NOMO-1 (cell line): ENCODE results near the gene RLF.
"Not testable (repeated sequence)": the region's sequence is repeated elsewhere in the genome, so short reads cannot be mapped to it uniquely, and the experiment has no call there.

ENCODE experiments used
- DNase-seq, 2 experiments: peaks; one replicate each; lab custom pipeline; 2025; ENCODE audit not compliant: unreplicated experiment in 2 of 2; lab: John Stamatoyannopoulos, UW

The RLF gene

GRCh38 chr1:40161888-40162397, 756 bp downstream of the RLF start:
- no peak for DNase-seq

GRCh38 chr1:40162753-40163441, 1.7 kb downstream of the RLF start:
- DNase-seq: no peak

GRCh38 chr1:40167317-40167716, 6.1 kb downstream of the RLF start:
- DNase-seq: no peak

DNA sequence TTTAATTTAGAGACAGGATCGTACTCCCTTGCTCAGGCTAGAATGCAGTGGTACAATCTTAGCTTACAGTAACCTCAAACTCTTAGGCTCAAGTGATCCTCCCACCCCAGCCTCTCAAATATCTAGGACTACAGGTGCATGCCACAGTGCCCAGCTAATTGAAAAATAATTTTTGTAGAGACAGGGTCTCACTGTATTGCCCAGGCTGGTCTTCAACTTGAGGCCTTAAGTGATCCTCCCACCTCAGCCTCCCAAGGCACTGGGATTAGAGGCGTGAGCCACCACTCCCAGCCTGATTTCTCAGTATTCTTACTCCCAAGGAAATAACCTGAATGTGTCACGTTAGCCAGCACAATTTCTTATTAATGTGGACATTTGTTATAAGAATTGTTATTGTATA, 9.8 kb downstream of the RLF start:
- no peak for DNase-seq

GRCh38 chr1:40174788-40175187, 13.6 kb downstream of the RLF start:
- no peak for DNase-seq

- DNase-seq: not testable (repeated sequence)
Observed at GRCh38 chr1:40176989-40177388, 15.8 kb downstream of the RLF start.

DNA sequence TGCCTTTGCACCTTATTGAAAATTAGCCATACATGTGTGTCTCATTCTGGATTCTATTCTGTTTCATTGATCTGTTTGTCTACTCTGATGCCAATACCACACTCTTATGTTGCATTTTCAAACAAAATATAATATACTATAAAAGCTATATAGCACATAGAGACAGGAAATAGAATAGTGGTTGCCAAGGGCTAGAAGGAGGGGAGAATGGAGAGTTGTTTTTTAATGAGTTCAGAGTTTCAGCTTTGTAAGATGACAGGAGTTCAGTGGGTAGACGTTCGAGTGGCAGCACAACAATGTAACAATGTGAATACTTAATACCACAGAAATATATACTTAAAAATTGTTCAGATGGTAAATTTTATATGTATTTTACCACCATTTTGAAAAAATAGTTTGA, 17.0 kb downstream of the RLF start:
- DNase-seq: no peak

- DNase-seq: no peak
Observed at GRCh38 chr1:40179496-40180089, 18.4 kb downstream of the RLF start.

- no peak for DNase-seq
Observed at GRCh38 chr1:40183055-40183710, 22.0 kb downstream of the RLF start.

- DNase-seq: no peak
Observed at GRCh38 chr1:40184193-40184592, 23.0 kb downstream of the RLF start.

DNA sequence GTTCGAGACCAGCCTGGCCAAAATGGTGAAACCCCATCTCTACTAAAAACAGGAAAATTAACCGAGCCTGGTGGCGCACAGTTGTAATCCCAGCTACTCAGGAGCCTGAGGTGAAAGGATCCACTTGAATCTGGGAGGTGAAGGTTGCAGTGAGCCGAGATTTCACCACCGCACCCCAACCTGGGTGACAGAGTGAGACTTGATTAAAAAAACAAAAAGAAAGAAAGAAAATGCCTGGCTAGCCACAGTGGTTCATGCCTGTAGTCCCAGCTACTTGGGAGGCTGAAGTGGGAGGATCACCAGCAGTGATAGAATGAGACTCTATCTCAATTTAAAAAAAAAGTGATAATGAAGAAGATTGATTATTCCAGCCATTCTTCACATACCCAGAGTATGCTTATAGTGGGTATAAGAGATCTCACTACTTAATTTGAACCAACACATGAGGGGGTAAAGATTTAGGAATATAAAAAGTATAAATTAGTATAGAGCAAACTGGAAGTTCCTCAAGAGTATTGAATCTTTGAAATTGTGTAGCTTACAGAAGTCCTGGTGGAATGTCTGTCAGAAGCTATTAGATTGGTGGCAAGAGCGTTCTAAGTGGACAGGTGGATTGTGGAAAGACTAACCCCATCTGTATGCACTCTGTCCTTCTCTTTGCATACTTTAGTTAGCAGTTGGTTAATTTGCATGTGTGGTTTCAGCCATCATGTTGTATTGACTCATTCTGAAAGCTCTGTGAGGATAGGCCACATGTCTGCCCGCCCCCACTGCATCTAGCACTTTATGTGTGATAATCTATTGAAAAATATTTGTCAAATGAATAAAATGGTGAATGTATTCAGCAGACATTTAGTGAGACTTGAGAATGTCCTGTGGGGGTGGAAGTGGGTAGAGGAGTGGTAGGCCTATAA, 25.0 kb downstream of the RLF start:
- no peak for DNase-seq

DNA sequence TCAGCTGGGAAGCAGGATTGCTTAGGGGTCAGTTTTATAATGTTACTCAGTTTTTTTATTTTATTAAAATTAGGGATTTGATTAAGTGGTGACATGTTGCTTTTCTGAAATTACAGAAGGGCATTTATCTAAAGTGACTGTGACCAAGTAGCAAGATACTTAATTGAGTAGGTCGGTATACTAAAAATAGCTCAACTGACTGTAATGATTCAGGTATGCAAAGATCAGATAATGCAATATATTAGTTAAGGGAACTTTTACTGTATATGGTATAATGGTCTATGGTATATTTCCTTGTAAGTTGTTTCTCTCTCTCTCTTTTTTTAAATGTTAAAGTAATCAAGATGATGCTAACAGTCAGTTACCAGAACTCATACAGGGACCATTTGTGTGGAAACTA, 26.2 kb downstream of the RLF start:
- DNase-seq: no peak

DNA sequence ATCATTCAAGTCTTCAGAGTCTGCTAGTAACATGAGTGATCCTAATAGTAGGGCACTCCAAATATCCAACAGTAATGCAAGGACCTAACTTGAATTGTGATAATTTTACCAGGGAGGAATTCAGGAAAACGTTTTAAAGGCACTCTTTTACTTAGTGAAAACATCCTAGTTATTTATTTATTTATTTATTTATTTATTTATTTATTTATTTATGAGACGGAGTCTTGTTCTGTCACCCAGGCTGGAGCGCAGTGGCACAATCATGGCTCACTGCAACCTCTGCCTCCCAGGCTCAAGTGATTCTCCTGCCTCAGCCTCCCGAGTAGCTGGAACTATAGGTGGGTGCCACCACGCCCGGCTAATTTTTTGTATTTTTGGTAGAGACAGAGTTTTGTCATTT, 33.5 kb downstream of the RLF start:
- DNase-seq: not testable (repeated sequence)

DNA sequence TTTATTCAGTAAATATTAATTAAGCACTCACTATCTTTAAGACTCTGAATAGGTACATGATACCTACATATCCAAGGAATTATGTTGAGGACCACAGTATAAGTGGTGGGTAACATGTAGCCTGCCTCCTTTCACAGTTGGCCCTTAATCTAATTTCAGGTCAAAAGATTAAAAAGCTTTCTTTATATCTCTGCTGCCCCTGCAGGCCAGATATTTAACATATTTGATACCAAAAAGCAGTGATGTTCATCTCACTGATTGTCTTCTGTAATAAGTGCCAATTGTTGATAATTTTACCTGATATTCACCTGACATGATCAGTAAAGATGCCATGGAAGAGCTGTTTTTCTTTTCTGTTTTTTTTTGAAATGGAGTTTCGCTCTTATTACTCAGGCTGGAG, 36.5 kb downstream of the RLF start:
- DNase-seq: no peak

DNA sequence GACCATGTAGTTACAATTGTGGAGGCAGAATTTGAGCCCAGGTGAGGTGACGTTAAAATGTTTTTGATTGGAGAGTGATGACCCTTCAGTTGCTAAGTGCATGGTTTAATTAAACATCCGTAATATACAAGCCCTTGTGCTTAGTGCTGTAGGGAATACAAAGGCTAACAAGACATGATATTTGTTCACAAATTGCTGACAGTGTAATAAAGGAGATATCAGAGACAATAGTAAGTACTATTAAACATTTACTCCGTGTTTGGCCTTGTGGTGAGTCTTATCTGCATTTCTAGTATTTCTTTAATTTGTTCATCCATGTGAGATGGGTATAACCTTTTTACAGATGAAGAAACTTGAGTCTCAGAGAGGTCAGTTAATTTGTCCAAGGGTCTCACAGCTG, 37.9 kb downstream of the RLF start:
- no peak for DNase-seq

DNA sequence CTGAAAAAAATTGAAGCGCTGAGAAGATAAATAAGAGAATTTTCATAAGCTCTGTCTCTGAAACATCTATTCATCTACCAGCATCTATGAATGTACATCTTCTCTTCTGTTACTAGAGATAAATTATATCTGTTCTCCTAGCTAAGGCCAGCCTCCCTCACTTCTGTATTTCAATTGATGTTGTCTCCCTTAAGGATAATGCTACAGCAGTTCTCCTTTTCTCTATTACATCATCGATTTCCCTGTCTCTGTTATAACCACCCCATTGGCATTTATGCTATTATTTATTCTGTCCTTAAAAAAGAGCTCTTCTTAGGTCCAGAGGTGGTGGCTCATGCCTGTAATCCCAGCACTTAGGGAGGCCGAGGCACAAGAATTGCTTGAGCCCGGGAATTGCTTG, 43.7 kb downstream of the RLF start:
- no peak for DNase-seq

DNA sequence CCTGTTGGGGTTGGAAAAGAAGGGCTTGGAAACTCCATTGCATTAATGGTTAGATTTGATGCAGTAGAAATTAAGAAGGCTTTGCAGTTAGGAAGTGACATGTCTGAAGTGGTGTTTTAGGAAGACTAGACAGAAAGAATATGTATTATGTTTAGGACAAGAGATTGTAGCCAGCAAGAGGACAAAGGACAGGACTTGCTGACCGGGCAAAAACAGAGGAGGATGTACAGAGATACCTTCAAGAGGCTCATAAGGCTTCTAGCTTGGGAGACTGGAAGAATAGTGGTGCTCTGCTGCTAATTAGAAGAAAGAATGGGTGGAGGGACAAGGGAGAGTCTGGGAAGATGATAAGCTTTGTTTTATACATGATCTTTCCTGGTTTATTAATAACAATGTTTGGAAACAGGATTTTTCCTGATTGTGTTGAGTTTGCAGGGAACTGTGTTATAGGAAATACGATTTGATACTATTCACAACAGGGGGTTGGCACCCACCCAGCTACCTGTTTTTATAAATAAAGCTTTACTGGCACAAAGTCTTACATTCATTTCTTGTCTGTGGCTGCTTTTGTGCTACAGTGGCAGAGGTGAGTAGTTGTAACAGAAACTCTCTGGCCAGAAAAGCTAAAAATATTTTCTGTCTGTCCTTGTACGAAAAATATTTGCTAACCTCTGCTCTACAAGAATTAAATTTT, 49.5 kb downstream of the RLF start:
- no peak for DNase-seq

DNA sequence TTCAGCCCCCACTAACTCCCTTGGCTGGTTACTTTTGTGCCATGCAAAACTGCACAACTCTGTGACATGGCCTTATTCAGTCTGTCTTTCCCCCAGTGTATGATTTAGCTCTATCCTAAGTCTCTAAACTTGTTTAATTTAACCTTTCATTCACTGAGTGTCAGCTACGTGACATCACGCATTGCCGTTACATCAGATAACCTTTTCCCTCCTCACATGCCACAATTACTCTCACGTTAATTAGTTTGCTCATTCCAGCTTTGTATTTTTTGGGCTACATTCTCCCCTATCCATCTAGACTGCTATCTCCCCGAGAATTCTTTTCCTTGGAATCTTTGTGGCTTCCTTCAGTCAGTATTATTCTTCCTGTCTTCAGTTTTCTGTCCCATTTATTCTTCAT, 57.1 kb downstream of the RLF start:
- no peak for DNase-seq

- not testable (repeated sequence) for DNase-seq
Observed at GRCh38 chr1:40221471-40221905, 60.3 kb downstream of the RLF start.

GRCh38 chr1:40221977-40222772, 61.0 kb downstream of the RLF start:
- DNase-seq: no peak
